Adrenal gland (tissue), 12 donors: ENCODE measurements around the gene OTX1. TPM values are rescaled to one million over a fixed set of nuclear protein-coding genes. Genes with fewer than 3 reads are reported as not detected.

Source experiments
- DNase-seq, 7 donors: peaks; one replicate each; pipeline ENCODE4 v3.0.0-alpha.2; 2019 to 2020
- H3K27ac ChIP-seq, 5 donors: fragments of 200-600 bp; sonication (generic) in 4 of 5; 1 replicate in 3 of 5; 2 replicates in 2 of 5; pipeline versions ENCODE4 v1.5.1 to v1.8.0; 2016 to 2020; ENCODE audit warnings: mild to moderate bottlenecking in 1 of 5
- H3K27me3 ChIP-seq: fragments of 200-600 bp; 2 replicates; pipeline ENCODE4 v1.8.0; 2021
- H3K36me3 ChIP-seq, 2 donors: fragments of 200-600 bp; replicated peaks in 1 of 2; 1 replicate in 1 of 2; 2 replicates in 1 of 2; pipeline versions ENCODE4 v1.5.1 to v1.8.0; 2018 to 2022
- H3K4me1 ChIP-seq, 2 donors: fragments of 200-600 bp; replicated peaks in 1 of 2; 1 replicate in 1 of 2; 2 replicates in 1 of 2; pipeline versions ENCODE4 v1.5.1 to v1.8.0; 2018 to 2021
- H3K4me3 ChIP-seq, 4 donors: fragments of 200-600 bp; sonication (generic) in 3 of 4; one replicate each; pipeline ENCODE4 v1.5.1; 2016 to 2018
- H3K9me3 ChIP-seq, 3 donors: fragments of 200-600 bp; sonication (generic) in 1 of 3; replicated peaks in 1 of 3; 1 replicate in 2 of 3; 2 replicates in 1 of 3; pipeline versions ENCODE4 v1.5.1 to v1.8.0; 2016 to 2021
- CTCF ChIP-seq, 6 experiments: fragments of 450-650 bp in 4 of 6; fragments of 200-600 bp in 2 of 6; sonication (generic) in 1 of 6; IDR thresholded peaks; 1 replicate in 5 of 6; 2 replicates in 1 of 6; pipeline versions ENCODE4 v1.5.1 to v1.8.0; 2016 to 2021; ENCODE audit warnings: antibody characterized with exemption in 6 of 6, mild to moderate bottlenecking in 2 of 6, moderate library complexity in 1 of 6
- POLR2A ChIP-seq, 2 donors: fragments of 450-650 bp; IDR thresholded peaks; one replicate each; pipeline ENCODE4 v1.6.1; 2017; ENCODE audit warnings: antibody characterized with exemption in 2 of 2, mild to moderate bottlenecking in 2 of 2, moderate library complexity in 1 of 2
- WGBS, 4 donors: extraction: QIAGEN DNeasy Blood & Tissue Kit in 2 of 4; methylation state at CpG; one replicate each; pipeline versions ENCODE4 v1.1.5 to v1.1.7; 2013 to 2017; 5-methylcytosine and 5-hydroxymethylcytosine counted together
- intact Hi-C, 2 donors: fragments of 100-400 bp; cut with DNase I; formaldehyde crosslinking; loops; one replicate each; pipeline versions ENCODE4 v1.14.1 to v1.15.0; 2022 to 2023
- polyA plus RNA-seq, 3 donors: library from polyadenylated mRNA; stranded (reverse); fragments of 200-250 nt in 2 of 3; fragments of 350-450 nt in 1 of 3; fragmentation: Illumina TruSeq in 1 of 3; extraction: RNeasy Lipid Tissue Mini Kit (QIAGEN cat#74804) in 1 of 3; gene quantifications; one replicate each; pipeline ENCODE4 v1.2.3, GENCODE V29; 2013 to 2014
- total RNA-seq, 9 donors: library from RNA; depleted of rRNA in 4 of 9; stranded (reverse); fragments of >200 nt in 4 of 9; fragments of 120-200 nt in 1 of 9; fragmentation: NEBNext Ultra II Directional in 1 of 9; extraction: Animal tissue kit (Norgen Biotek cat#: 25700) in 1 of 9; gene quantifications; one replicate each; pipeline versions ENCODE4 v1.1.0 to v1.2.4, GENCODE V29; 2013 to 2023
- donor health status: healthy with polysubstance abuse.
- donor health status: Bipolar disorder and iron deficiency.
- donor health status: DM: yes; HTN: yes; CAD: no.
- donor health status: DM: no; HTN: no; CAD: no.
- donor health status: DM: no; HTN: no; CAD: no.
- donor health status: DM: yes; HTN: yes; CAD: no.

Gene OTX1
- total and polyA plus RNA-seq, 12 donors: 0.24 TPM; not detected in 11

GRCh38 chr2:63058144-63058920 lies 7.7 kb downstream of the OTX1 start:
- intact Hi-C loops: no loop called here
- H3K4me1 ChIP-seq: peaks cover 6 to 39% of the 10 kb centered on the region in 2 donors
- DNase-seq: no peak
- H3K4me3 ChIP-seq: peak overlapping the region in 1 of 4 donors; percentile 19
- TF ChIP-seq CTCF (IDR thresholded peaks at IDR 0.05) (no peak), POLR2A (IDR thresholded peaks at IDR 0.05) (no peak)
- peaks cover 0 to 4% (median 0%) of the 10 kb centered on the region in 3 donors for H3K9me3 ChIP-seq
- WGBS, 4 donors: 9 to 15% (median 12%) methylated on average over 27 to 35 of the region's 35 CpGs
- no peaks in the 10 kb centered on the region for H3K36me3 ChIP-seq
- no peak overlapping the region for H3K27ac ChIP-seq
- peaks cover 98% of the 10 kb centered on the region for H3K27me3 ChIP-seq

- H3K4me3 ChIP-seq: peak overlapping the region in 1 of 4 donors; percentile 25
- H3K27me3 ChIP-seq: peaks cover 95% of the 10 kb centered on the region
- peaks cover 0 to 4% (median 0%) of the 10 kb centered on the region in 3 donors for H3K9me3 ChIP-seq
- TF ChIP-seq POLR2A (IDR thresholded peaks at IDR 0.05) (no peak), CTCF (IDR thresholded peaks at IDR 0.05) (no peak)
- H3K27ac ChIP-seq: no peak overlapping the region
- H3K36me3 ChIP-seq: no peaks in the 10 kb centered on the region
- DNase-seq: no peak
- 0 to 8% (median 7%) methylated on average over 3 to 67 of the region's 67 CpGs for WGBS, 4 donors
- peaks cover 6 to 39% of the 10 kb centered on the region in 2 donors for H3K4me1 ChIP-seq
- intact Hi-C loops: no loop called here
Observed at GRCh38 chr2:63058921-63059792, 8.5 kb downstream of the OTX1 start.

GRCh38 chr2:63059793-63060471 lies 9.3 kb downstream of the OTX1 start:
- no peak overlapping the region for H3K27ac ChIP-seq
- DNase-seq: no peak
- peak overlapping the region in 1 of 4 donors; percentile 25 for H3K4me3 ChIP-seq
- peaks cover 6 to 39% of the 10 kb centered on the region in 2 donors for H3K4me1 ChIP-seq
- no peak for TF ChIP-seq CTCF (IDR thresholded peaks at IDR 0.05)
- no peak for TF ChIP-seq POLR2A (IDR thresholded peaks at IDR 0.05)
- WGBS, 4 donors: 10 to 16% (median 13%) methylated on average over 12 to 39 of the region's 39 CpGs
- intact Hi-C loops: no loop called here
- no peaks in the 10 kb centered on the region for H3K36me3 ChIP-seq
- peaks cover 95% of the 10 kb centered on the region for H3K27me3 ChIP-seq
- H3K9me3 ChIP-seq: peaks cover 0 to 4% (median 0%) of the 10 kb centered on the region in 3 donors
